Stomach (tissue), 9 donors: Measurements from ENCODE around the gene DPYSL4. TPM values are rescaled to one million over a fixed set of nuclear protein-coding genes. Genes with fewer than 3 reads are reported as not detected.

ENCODE experiments used
- DNase-seq, 2 donors: peaks; one replicate each; pipeline versions ENCODE4 v3.0.0 to v3.0.0-alpha.2; 2013 to 2019
- H3K27ac ChIP-seq, 5 donors: fragments of 200-600 bp in 4 of 5; sonication (generic) in 4 of 5; one replicate each; pipeline ENCODE4 v1.5.1; 2013 to 2019; ENCODE audit warnings: mild to moderate bottlenecking in 1 of 5, moderate library complexity in 1 of 5
- H3K27me3 ChIP-seq, 3 donors: fragments of 200-600 bp; sonication (generic); one replicate each; pipeline ENCODE4 v1.5.1; 2017 to 2019; ENCODE audit warnings: mixed run types in 1 of 3
- H3K36me3 ChIP-seq, 4 donors: fragments of 200-600 bp; sonication (generic); 1 replicate in 3 of 4; 2 replicates in 1 of 4; pipeline ENCODE4 v1.5.1; 2016 to 2019
- H3K4me1 ChIP-seq, 4 donors: fragments of 200-600 bp; sonication (generic); one replicate each; pipeline ENCODE4 v1.5.1; 2016 to 2019
- H3K4me3 ChIP-seq, 4 donors: fragments of 200-600 bp; sonication (generic) in 3 of 4; one replicate each; pipeline ENCODE4 v1.5.1; 2016 to 2019; ENCODE audit warnings: mild to moderate bottlenecking in 1 of 4
- H3K9me3 ChIP-seq, 4 donors: fragments of 200-600 bp; sonication (generic); one replicate each; pipeline ENCODE4 v1.5.1; 2016 to 2019
- CTCF ChIP-seq, 7 experiments: fragments of 450-650 bp in 4 of 7; fragments of 200-600 bp in 3 of 7; sonication (generic) in 3 of 7; IDR thresholded peaks; one replicate each; pipeline ENCODE4 v1.5.1; 2016 to 2019; ENCODE audit warnings: antibody characterized with exemption in 7 of 7, control low read depth in 2 of 7, mild to moderate bottlenecking in 1 of 7
- EP300 ChIP-seq: sonication (generic); formaldehyde crosslinking; IDR thresholded peaks from one replicate; pipeline ENCODE4 v1.6.1; 2017; ENCODE audit warnings: antibody characterized with exemption
- POLR2A ChIP-seq, 4 donors: fragments of 450-650 bp; IDR thresholded peaks; one replicate each; pipeline ENCODE4 v1.6.1; 2016; ENCODE audit warnings: antibody characterized with exemption in 4 of 4, control low read depth in 2 of 4, mild to moderate bottlenecking in 1 of 4, moderate library complexity in 1 of 4
- POLR2AphosphoS5 ChIP-seq, 3 donors: sonication (generic); formaldehyde crosslinking; IDR thresholded peaks; one replicate each; pipeline ENCODE4 v1.6.1; 2016; ENCODE audit warnings: antibody characterized with exemption in 3 of 3
- WGBS, 5 donors: extraction: QIAGEN DNeasy Blood & Tissue Kit in 3 of 5; methylation state at CpG; one replicate each; pipeline versions ENCODE4 v1.1.5 to v1.1.7; 2013 to 2018; 5-methylcytosine and 5-hydroxymethylcytosine counted together
- intact Hi-C: fragments of 100-400 bp; cut with DNase I; formaldehyde crosslinking; loops from one replicate; pipeline ENCODE4 v1.15.1; 2023; ENCODE audit warnings: low total_unique reads
- polyA plus RNA-seq, 3 donors: library from polyadenylated mRNA; stranded (reverse); fragments of 200-250 nt; gene quantifications; one replicate each; pipeline ENCODE4 v1.2.3, GENCODE V29; 2013
- total RNA-seq, 5 donors: library from RNA; depleted of rRNA; stranded (reverse); fragments of >200 nt; gene quantifications; one replicate each; pipeline versions ENCODE4 v1.1.0 to v1.2.3, GENCODE V29; 2014 to 2016
- donor health status: healthy with polysubstance abuse.
- donor health status: Bipolar disorder and iron deficiency.
- donor health status: healthy.

The DPYSL4 gene
- total and polyA plus RNA-seq, 8 donors, result 0.43 to 2.0 (median 0.68) TPM; not detected in 3

GRCh38 chr10:132204078-132204780, 17.5 kb downstream of the DPYSL4 start:
- DNase-seq, result no peak
- H3K27me3 ChIP-seq, result peaks cover 0 to 7% (median 0%) of the 10 kb centered on the region in 3 donors
- intact Hi-C loops, result no loop called here
- TF ChIP-seq POLR2AphosphoS5 (IDR thresholded peaks at IDR 0.05), result no peak
- no peak for TF ChIP-seq POLR2A (IDR thresholded peaks at IDR 0.05)
- no peaks in the 10 kb centered on the region for H3K9me3 ChIP-seq
- no peak overlapping the region for H3K4me3 ChIP-seq
- no peaks in the 10 kb centered on the region for H3K4me1 ChIP-seq
- WGBS, 5 donors, result 80 to 90% (median 85%) methylated on average over 5 to 20 of the region's 20 CpGs
- H3K27ac ChIP-seq, result no peak overlapping the region
- H3K36me3 ChIP-seq, result peaks cover 0 to 21% (median 0%) of the 10 kb centered on the region in 4 donors

GRCh38 chr10:132204781-132205473, 18.2 kb downstream of the DPYSL4 start:
- 65 to 82% (median 79%) methylated on average over 17 to 28 of the region's 28 CpGs for WGBS, 5 donors
- Histone ChIP-seq H3K4me1 (no peaks in the 10 kb centered on the region), H3K27ac (no peak overlapping the region), H3K9me3 (no peaks in the 10 kb centered on the region), H3K4me3 (no peak overlapping the region), H3K27me3 (peaks cover 0 to 2% (median 0%) of the 10 kb centered on the region in 3 donors), H3K36me3 (peaks cover 0 to 21% (median 0%) of the 10 kb centered on the region in 4 donors)
- intact Hi-C loops, result no loop called here
- DNase-seq, result no peak
- no peak for TF ChIP-seq CTCF (IDR thresholded peaks at IDR 0.05)
- TF ChIP-seq POLR2AphosphoS5 (IDR thresholded peaks at IDR 0.05), result no peak
- no peak for TF ChIP-seq EP300
- TF ChIP-seq POLR2A (IDR thresholded peaks at IDR 0.05), result no peak

- no peak overlapping the region for H3K27ac ChIP-seq
- H3K9me3 ChIP-seq, result no peaks in the 10 kb centered on the region
- 59 to 78% (median 77%) methylated on average over 17 to 37 of the region's 37 CpGs for WGBS, 5 donors
- no peak overlapping the region for H3K4me3 ChIP-seq
- DNase-seq, result no peak
- no peaks in the 10 kb centered on the region for H3K4me1 ChIP-seq
- TF ChIP-seq POLR2AphosphoS5 (IDR thresholded peaks at IDR 0.05) (no peak), POLR2A (IDR thresholded peaks at IDR 0.05) (no peak), CTCF (IDR thresholded peaks at IDR 0.05) (no peak), EP300 (no peak)
- H3K36me3 ChIP-seq, result peaks cover 0 to 21% (median 0%) of the 10 kb centered on the region in 4 donors
- no peaks in the 10 kb centered on the region for H3K27me3 ChIP-seq
- intact Hi-C loops, result no loop called here
These were observed 19.1 kb downstream of the DPYSL4 start for GRCh38 chr10:132205650-132206376.

GRCh38 chr10:132206377-132206745, 19.6 kb downstream of the DPYSL4 start:
- no peak overlapping the region for H3K4me3 ChIP-seq
- no peak for DNase-seq
- no peak for TF ChIP-seq EP300
- no peak for TF ChIP-seq POLR2AphosphoS5 (IDR thresholded peaks at IDR 0.05)
- TF ChIP-seq POLR2A (IDR thresholded peaks at IDR 0.05), result no peak
- no peak for TF ChIP-seq CTCF (IDR thresholded peaks at IDR 0.05)
- no peaks in the 10 kb centered on the region for H3K27me3 ChIP-seq
- WGBS, 5 donors, result 88 to 96% (median 89%) methylated on average over 10 to 11 of the region's 11 CpGs
- intact Hi-C loops, result no loop called here
- H3K36me3 ChIP-seq, result peaks cover 0 to 21% (median 0%) of the 10 kb centered on the region in 4 donors
- H3K9me3 ChIP-seq, result no peaks in the 10 kb centered on the region
- no peak overlapping the region for H3K27ac ChIP-seq
- no peaks in the 10 kb centered on the region for H3K4me1 ChIP-seq
